HepG2 (cell line): ENCODE data around the gene HS3ST5. TPM values are rescaled to one million over a fixed set of nuclear protein-coding genes. Genes with fewer than 3 reads are reported as not detected.

Experiments used
- ATAC-seq: fragments of 200-7000 bp; cut with Tn5 transposase; 3 replicates; pipeline ENCODE4 v1.9.1; 2020; ENCODE audit warnings: mild to moderate bottlenecking, moderate library complexity
- BruUV-seq: library from RNA; stranded (reverse); fragments of 400-500 nt; replicated peaks from 2 replicates; lab custom pipeline; 2021; lab: Mats Ljungman, UMichigan
- CTCF ChIA-PET: fragments of 300-600 bp; formaldehyde crosslinking; extraction: SDS; loops from one replicate; lab custom pipeline; 2021; ENCODE audit warnings: low total read pairs, inconsistent platforms, low intra/inter-chr PET ratio; lab: Yijun Ruan, JAX
- POLR2A ChIA-PET: fragments of 350-600 bp; sonication (Branson Sonifier 250); formaldehyde crosslinking; loops from one replicate; lab custom pipeline; 2020; ENCODE audit warnings: antibody characterized with exemption, inconsistent platforms; lab: Yijun Ruan, JAX
- DNase-seq: peaks from one replicate; pipeline ENCODE4 v3.0.0-alpha.2; 2015; ENCODE audit warnings: low spot score
- FAIRE-seq: peaks from 3 replicates; lab custom pipeline; 2011; peaks lifted over from hg19 to GRCh38; lab: Jason Lieb, UNC
- H2AFZ ChIP-seq: one replicate; pipeline ENCODE4 v1.6.1; 2011; ENCODE audit warnings: low read length, inconsistent platforms
- H3K27ac ChIP-seq: fragments of 300-600 bp; 3 replicates; pipeline ENCODE4 v1.8.0; 2011; ENCODE audit warnings: mixed run types, mild to moderate bottlenecking, mixed read lengths, low read length, inconsistent platforms; ENCODE audit not compliant: insufficient read depth; ENCODE audit errors: extremely low read length
- H3K27me3 ChIP-seq, 2 experiments: fragments of 200-600 bp in 1 of 2; 2 replicates in 1 of 2; 3 replicates in 1 of 2; pipeline versions ENCODE4 v1.6.0 to v1.8.0; 2011; ENCODE audit warnings: low read length in 2 of 2, mild to moderate bottlenecking in 2 of 2, moderate library complexity in 2 of 2, inconsistent platforms in 1 of 2; ENCODE audit not compliant: insufficient read depth in 2 of 2, control insufficient read depth in 1 of 2
- H3K36me3 ChIP-seq, 2 experiments: fragments of 200-600 bp in 1 of 2; replicated peaks in 1 of 2; 2 replicates in 1 of 2; 3 replicates in 1 of 2; pipeline versions ENCODE4 v1.5.1 to v1.8.0; 2011; ENCODE audit warnings: low read length in 2 of 2, inconsistent platforms in 1 of 2; ENCODE audit not compliant: insufficient read depth in 2 of 2, control insufficient read depth in 1 of 2
- H3K4me1 ChIP-seq: 2 replicates; pipeline ENCODE4 v1.5.1; 2012; ENCODE audit warnings: low read length, inconsistent platforms; ENCODE audit not compliant: insufficient read depth
- H3K4me2 ChIP-seq: 2 replicates; pipeline ENCODE4 v1.6.0; 2011; ENCODE audit warnings: low read depth, low read length, inconsistent platforms
- H3K4me3 ChIP-seq, 3 experiments: fragments of 200-600 bp in 1 of 3; sonication (generic), shearing (Covaris generic) in 1 of 3; replicated peaks in 1 of 3; 2 replicates each; pipeline ENCODE4 v1.5.1; 2011 to 2016; ENCODE audit warnings: low read length in 3 of 3, inconsistent platforms in 2 of 3, low read depth in 2 of 3, mild to moderate bottlenecking in 2 of 3, control low read depth in 1 of 3, mixed read lengths in 1 of 3; ENCODE audit not compliant: insufficient read depth in 1 of 3
- H3K79me2 ChIP-seq: one replicate; pipeline ENCODE4 v1.6.1; 2011; ENCODE audit warnings: low read length, inconsistent platforms; ENCODE audit not compliant: insufficient read depth
- H3K9ac ChIP-seq: 2 replicates; pipeline ENCODE4 v1.6.0; 2011; ENCODE audit warnings: mild to moderate bottlenecking, low read depth, low read length, inconsistent platforms; ENCODE audit not compliant: insufficient read depth
- H3K9me3 ChIP-seq: 2 replicates; pipeline ENCODE4 v1.5.1; 2012; ENCODE audit warnings: mild to moderate bottlenecking, low read length
- H4K20me1 ChIP-seq: 2 replicates; pipeline ENCODE4 v1.6.0; 2011; ENCODE audit warnings: inconsistent platforms, mild to moderate bottlenecking, low read length, moderate library complexity; ENCODE audit not compliant: insufficient read depth
- BRD4 ChIP-seq: sonication (generic); formaldehyde crosslinking; IDR thresholded peaks from 2 replicates; pipeline ENCODE4 v1.4.0; 2020; ENCODE audit warnings: missing genetic modification reagents
- ELF3 ChIP-seq: IDR thresholded peaks from 2 replicates; pipeline ENCODE4 v1.6.1; 2016; ENCODE audit warnings: missing genetic modification reagents, missing compliant biosample characterization
- KLF12 ChIP-seq: sonication (generic); formaldehyde crosslinking; IDR thresholded peaks from 2 replicates; pipeline ENCODE4 v1.4.0; 2020; ENCODE audit warnings: missing genetic modification reagents, borderline replicate concordance
- MEIS1 ChIP-seq: sonication (generic); formaldehyde crosslinking; IDR thresholded peaks from 2 replicates; pipeline ENCODE4 v1.9.0; 2021; ENCODE audit warnings: mild to moderate bottlenecking, missing genetic modification reagents, moderate library complexity, borderline replicate concordance
- MXI1 ChIP-seq: IDR thresholded peaks from 3 replicates; pipeline ENCODE4 v1.6.1; 2012; ENCODE audit warnings: low read depth, low read length, inconsistent platforms, borderline replicate concordance
- SP140L ChIP-seq: sonication (generic); formaldehyde crosslinking; IDR thresholded peaks from 2 replicates; pipeline ENCODE4 v1.4.0; 2020; ENCODE audit warnings: missing genetic modification reagents, borderline replicate concordance
- STAT6 ChIP-seq: sonication (generic); formaldehyde crosslinking; IDR thresholded peaks from 2 replicates; pipeline ENCODE4 v1.4.0; 2020; ENCODE audit warnings: missing genetic modification reagents, mild to moderate bottlenecking, borderline replicate concordance
- TRAFD1 ChIP-seq: sonication (generic); formaldehyde crosslinking; IDR thresholded peaks from 2 replicates; pipeline ENCODE4 v1.5.1; 2020; ENCODE audit warnings: missing genetic modification reagents, mild to moderate bottlenecking, borderline replicate concordance
- ZNF224 ChIP-seq: sonication (generic); formaldehyde crosslinking; IDR thresholded peaks from 2 replicates; pipeline ENCODE4 v1.5.0; 2020; ENCODE audit warnings: mild to moderate bottlenecking, missing genetic modification reagents
- ZNF263 ChIP-seq: sonication (generic); formaldehyde crosslinking; IDR thresholded peaks from 2 replicates; pipeline ENCODE4 v1.4.0; 2020; ENCODE audit warnings: missing genetic modification reagents
- ZNF432 ChIP-seq: sonication (generic); formaldehyde crosslinking; IDR thresholded peaks from 2 replicates; pipeline ENCODE4 v1.5.0; 2020; ENCODE audit warnings: missing genetic modification reagents, mild to moderate bottlenecking, borderline replicate concordance
- ZNF609 ChIP-seq: sonication (generic); formaldehyde crosslinking; IDR thresholded peaks from 2 replicates; pipeline ENCODE4 v1.4.0; 2020; ENCODE audit warnings: mild to moderate bottlenecking, missing genetic modification reagents, borderline replicate concordance
- ZNF678 ChIP-seq: sonication (generic); formaldehyde crosslinking; IDR thresholded peaks from 2 replicates; pipeline ENCODE4 v1.4.0; 2020; ENCODE audit warnings: mild to moderate bottlenecking, missing genetic modification reagents
- ZNF7 ChIP-seq: IDR thresholded peaks from 2 replicates; pipeline ENCODE4 v1.6.1; 2016; ENCODE audit warnings: missing biosample characterization, missing genetic modification reagents
- WGBS: methylation state at CpG from one replicate; pipeline ENCODE4 v1.1.6; 2017; ENCODE audit warnings: low lambda C conversion rate; 5-methylcytosine and 5-hydroxymethylcytosine counted together
- in situ Hi-C: cut with HindIII; loops from 2 replicates; pipeline ENCODE4 v1.10.0; 2017; ENCODE audit warnings: low pct_unique_long_range_greater_than_20kb; ENCODE audit not compliant: extremely low pct_ligation_motif_present
- intact Hi-C: fragments of 100-400 bp; cut with micrococcal nuclease; formaldehyde crosslinking; loops from one replicate; pipeline ENCODE4 v1.10.0; 2022; ENCODE audit not compliant: unreplicated experiment
- polyA plus RNA-seq, 8 experiments: library from polyadenylated mRNA; depleted of rRNA in 3 of 8; stranded (reverse) in 7 of 8; unstranded in 1 of 8; fragments of >200 nt; fragmentation: Illumina TruSeq in 4 of 8; extraction: Trizol in 4 of 8; gene quantifications; 2 replicates each; pipeline versions ENCODE4 v1.2.1 to v1.2.3, GENCODE V29; 2011 to 2016; ENCODE audit warnings: low read depth in 4 of 8, missing spikeins in 1 of 8, mixed read lengths in 1 of 8; ENCODE audit not compliant: insufficient read depth in 1 of 8
- total RNA-seq, 5 experiments: library from RNA; depleted of rRNA; stranded (reverse); fragments of >200 nt; fragmentation: Illumina TruSeq; extraction: Trizol; gene quantifications; 2 replicates each; pipeline ENCODE4 v1.2.3, GENCODE V29; 2016; ENCODE audit warnings: low read depth in 1 of 5

HS3ST5 gene
- total and polyA plus RNA-seq, 2 of the 13 experiments (the other 11 are each of a cell fraction or from before 2014, with no cell fraction given): 1.1 to 1.6 TPM

- TF ChIP-seq ZNF609 (CRISPR knock-in tag): no peak
- TF ChIP-seq, all 625 proteins: peak for 0
Observed at GRCh38 chr6:114157848-114158247, 185.0 kb downstream of the HS3ST5 start (continued).

GRCh38 chr6:114155763-114156162 lies 187.1 kb downstream of the HS3ST5 start:
- Histone ChIP-seq H3K79me2 (no peaks in the 10 kb centered on the region), H4K20me1 (no peaks in the 10 kb centered on the region), H3K4me1 (peaks cover 41% of the 10 kb centered on the region), H3K36me3 (no peaks in the 10 kb centered on the region), H3K9me3 (no peaks in the 10 kb centered on the region), H3K4me2 (no peak overlapping the region), H3K27ac (no peak overlapping the region), H2AFZ (no peak overlapping the region), H3K9ac (no peak overlapping the region), H3K27me3 (no peaks in the 10 kb centered on the region), H3K4me3 (no peak overlapping the region)
- FAIRE-seq: no peak
- ATAC-seq: no peak
- ChIA-PET CTCF (no interaction called here), POLR2A (no interaction called here)
- intact Hi-C loops: loop anchor here (5.0 kb wide), 1 partner anchor 48 kb away; no protein-coding TSS in a partner anchor
- TF ChIP-seq STAT6 (no peak), MEIS1 (no peak), BRD4 (CRISPR knock-in tag) (no peak), ZNF7 (CRISPR knock-in tag) (no peak), ZNF263 (CRISPR knock-in tag) (no peak), ZNF432 (CRISPR knock-in tag) (no peak), ZNF678 (CRISPR knock-in tag) (no peak), SP140L (CRISPR knock-in tag) (no peak), KLF12 (no peak), ZNF224 (CRISPR knock-in tag) (no peak), ELF3 (no peak), MXI1 (no peak), TRAFD1 (CRISPR knock-in tag) (no peak)
- DNase-seq: no peak
- in situ Hi-C loops: no loop called here
- WGBS: 95% methylated on average over 3 of the region's 3 CpGs
- no TSS peak for BruUV-seq
